HCT116 (cell line): ENCODE data around the gene SCNN1B. TPM values are rescaled to one million over a fixed set of nuclear protein-coding genes. Genes with fewer than 3 reads are reported as not detected.

Experiments used
- ATAC-seq: fragments of 200-7000 bp; cut with Tn5 transposase; 2 replicates; pipeline ENCODE4 v1.9.1; 2020; ENCODE audit warnings: mild to moderate bottlenecking, moderate library complexity
- BruUV-seq: library from RNA; stranded (reverse); fragments of 400-500 nt; replicated peaks from 2 replicates; lab custom pipeline; 2021; lab: Mats Ljungman, UMichigan
- CTCF ChIA-PET: fragments of 300-600 bp; sonication (Branson Sonifier 250); formaldehyde crosslinking; loops from one replicate; lab custom pipeline; 2021; ENCODE audit warnings: antibody characterized with exemption; lab: Charles Lee
- POLR2A ChIA-PET: fragments of 300-600, 350-600 bp; sonication (Branson Sonifier 250); formaldehyde crosslinking; loops from one replicate; lab custom pipeline; 2021; ENCODE audit warnings: antibody characterized with exemption; lab: Charles Lee
- RAD21 ChIA-PET, 2 experiments: fragments of 300-600 bp; sonication (Branson Sonifier 250); formaldehyde crosslinking; loops; one replicate each; lab custom pipeline; 2023; ENCODE audit warnings: low total read pairs in 2 of 2; ENCODE audit not compliant: uncharacterized antibody in 2 of 2, unreplicated experiment in 2 of 2, low non-redundant PET in 1 of 2; lab: Charles Lee
- DNase-seq: peaks from one replicate; pipeline ENCODE4 v3.0.0-alpha.2; 2010; ENCODE audit warnings: low read depth, low spot score
- H2AFZ ChIP-seq: fragments of 200-600 bp; shearing (Covaris generic), sonication (generic); 2 replicates; pipeline ENCODE4 v1.6.1; 2017; ENCODE audit warnings: low read depth, mixed run types, mixed read lengths, antibody characterized with exemption, low read length; ENCODE audit not compliant: poor library complexity, severe bottlenecking
- H3K27ac ChIP-seq: 2 replicates; pipeline ENCODE4 v1.5.1; 2012; ENCODE audit warnings: low read depth, low read length
- H3K27me3 ChIP-seq: fragments of 200-600 bp; sonication (generic); 2 replicates; pipeline ENCODE4 v1.6.1; 2016; ENCODE audit warnings: mixed run types, low read length, mixed read lengths; ENCODE audit not compliant: insufficient read depth
- H3K36me3 ChIP-seq, 2 experiments: fragments of 200-500 bp in 1 of 2; fragments of 200-600 bp in 1 of 2; sonication (Bioruptor generic) in 1 of 2; sonication (generic) in 1 of 2; 2 replicates each; pipeline versions ENCODE4 v1.5.1 to v1.6.1; 2014 to 2016; ENCODE audit warnings: low read length in 2 of 2, inconsistent platforms in 1 of 2, mixed read lengths in 1 of 2, mixed run types in 1 of 2; ENCODE audit not compliant: insufficient read depth in 2 of 2, control insufficient read depth in 1 of 2
- H3K4me1 ChIP-seq, 2 experiments: fragments of 200-600 bp in 1 of 2; sonication (generic) in 1 of 2; 2 replicates each; pipeline versions ENCODE4 v1.5.1 to v1.6.1; 2012 to 2017; ENCODE audit warnings: low read length in 2 of 2, inconsistent platforms in 1 of 2, mild to moderate bottlenecking in 1 of 2, mixed read lengths in 1 of 2, mixed run types in 1 of 2, moderate library complexity in 1 of 2; ENCODE audit not compliant: insufficient read depth in 2 of 2, control insufficient read depth in 1 of 2
- H3K4me2 ChIP-seq: fragments of 200-600 bp; sonication (generic); 2 replicates; pipeline ENCODE4 v1.6.1; 2017; ENCODE audit warnings: mixed run types, low read length, mixed read lengths
- H3K4me3 ChIP-seq, 2 experiments: fragments of 200-600 bp in 1 of 2; sonication (generic) in 1 of 2; replicated peaks in 1 of 2; 2 replicates each; pipeline ENCODE4 v1.5.1; 2011 to 2016; ENCODE audit warnings: low read length in 2 of 2, control low read depth in 1 of 2, low read depth in 1 of 2, mild to moderate bottlenecking in 1 of 2, mixed read lengths in 1 of 2, mixed run types in 1 of 2
- H3K79me2 ChIP-seq: fragments of 200-600 bp; sonication (generic); 2 replicates; pipeline ENCODE4 v1.6.1; 2017; ENCODE audit warnings: mild to moderate bottlenecking, mixed run types, low read length, moderate library complexity, mixed read lengths; ENCODE audit not compliant: insufficient read depth
- H3K9ac ChIP-seq: fragments of 200-600 bp; sonication (generic); 2 replicates; pipeline ENCODE4 v1.6.1; 2016; ENCODE audit warnings: low read length, mixed read lengths
- H3K9me2 ChIP-seq: fragments of 200-600 bp; sonication (generic), shearing (Covaris generic); 2 replicates; pipeline ENCODE4 v1.6.1; 2017; ENCODE audit warnings: mixed run types, mild to moderate bottlenecking, moderate library complexity; ENCODE audit not compliant: insufficient read depth
- H3K9me3 ChIP-seq, 2 experiments: fragments of 200-500 bp in 1 of 2; fragments of 200-600 bp in 1 of 2; sonication (Bioruptor generic) in 1 of 2; sonication (generic) in 1 of 2; 2 replicates each; pipeline ENCODE4 v1.6.1; 2014 to 2017; ENCODE audit warnings: low read length in 2 of 2, mixed read lengths in 2 of 2, inconsistent platforms in 1 of 2, low read depth in 1 of 2, mild to moderate bottlenecking in 1 of 2, mixed run types in 1 of 2, moderate library complexity in 1 of 2; ENCODE audit not compliant: control insufficient read depth in 1 of 2, insufficient read depth in 1 of 2
- H4K20me1 ChIP-seq: fragments of 200-600 bp; sonication (generic), shearing (Covaris generic); 2 replicates; pipeline ENCODE4 v1.6.1; 2017; ENCODE audit warnings: mixed run types, mild to moderate bottlenecking, moderate library complexity; ENCODE audit not compliant: insufficient read depth
- CBX3 ChIP-seq: IDR thresholded peaks from 2 replicates; pipeline ENCODE4 v1.6.1; 2012; ENCODE audit warnings: low read depth
- CEBPB ChIP-seq: IDR thresholded peaks from 2 replicates; pipeline ENCODE4 v1.6.1; 2012; ENCODE audit warnings: low read depth
- EGR1 ChIP-seq: IDR thresholded peaks from 2 replicates; pipeline ENCODE4 v1.6.1; 2012; ENCODE audit warnings: low read depth
- ELF1 ChIP-seq: IDR thresholded peaks from 2 replicates; pipeline ENCODE4 v1.6.1; 2012; ENCODE audit warnings: low read depth, borderline replicate concordance
- EZH2 ChIP-seq: fragments of 200-600 bp; sonication (generic); IDR thresholded peaks from 2 replicates; pipeline ENCODE4 v1.6.1; 2017; ENCODE audit warnings: antibody characterized with exemption, mixed run types
- FOSL1 ChIP-seq: IDR thresholded peaks from 2 replicates; pipeline ENCODE4 v1.6.1; 2012; ENCODE audit warnings: low read depth
- JUND ChIP-seq: IDR thresholded peaks from 2 replicates; pipeline ENCODE4 v1.6.1; 2012
- POLR2AphosphoS5 ChIP-seq: IDR thresholded peaks from 2 replicates; pipeline ENCODE4 v1.6.1; 2011; ENCODE audit warnings: mild to moderate bottlenecking, low read depth, low read length, moderate library complexity
- SIN3A ChIP-seq: IDR thresholded peaks from 2 replicates; pipeline ENCODE4 v1.6.1; 2012; ENCODE audit warnings: low read depth
- SP1 ChIP-seq: IDR thresholded peaks from 2 replicates; pipeline ENCODE4 v1.6.1; 2012; ENCODE audit warnings: low read depth
- SRF ChIP-seq: IDR thresholded peaks from 2 replicates; pipeline ENCODE4 v1.6.1; 2012; ENCODE audit warnings: low read depth
- TCF7L2 ChIP-seq: IDR thresholded peaks from 2 replicates; pipeline ENCODE4 v1.7.0; 2011; ENCODE audit warnings: borderline replicate concordance, inconsistent platforms; ENCODE audit not compliant: insufficient read depth, insufficient read length; ENCODE audit errors: extremely low read depth
- YY1 ChIP-seq: IDR thresholded peaks from 2 replicates; pipeline ENCODE4 v1.6.1; 2011; ENCODE audit warnings: low read length, low read depth, moderate library complexity, mild to moderate bottlenecking; ENCODE audit not compliant: insufficient replicate concordance; ENCODE audit errors: extremely low read depth
- ZFX ChIP-seq: fragments of 450-650 bp; IDR thresholded peaks from 2 replicates; pipeline ENCODE4 v1.6.1; 2017
- ZNF274 ChIP-seq: fragments of 200-500 bp; sonication (Bioruptor generic); IDR thresholded peaks from 2 replicates; pipeline ENCODE4 v1.6.1; 2014; ENCODE audit warnings: mild to moderate bottlenecking, low read depth, low read length, inconsistent platforms
- intact Hi-C: fragments of 100-400 bp; cut with micrococcal nuclease; formaldehyde crosslinking; loops from 2 replicates; pipeline ENCODE4 v1.10.0; 2022
- total RNA-seq: library from RNA; stranded (reverse); gene quantifications from one replicate; pipeline ENCODE4 v1.2.1, GENCODE V29; 2021; ENCODE audit not compliant: unreplicated experiment
- TF ChIP-seq, protein P1 (sequence below), 3 experiments: fragments of 200-600 bp in 1 of 3; sonication (generic) in 1 of 3; IDR thresholded peaks in 2 of 3; conservative IDR thresholded peaks in 1 of 3; 2 replicates each; pipeline ENCODE4 v1.5.1; 2012 to 2017; ENCODE audit warnings: low read depth in 2 of 3, low read length in 2 of 3, antibody characterized with exemption in 1 of 3, borderline replicate concordance in 1 of 3, control low read depth in 1 of 3, mild to moderate bottlenecking in 1 of 3, mixed read lengths in 1 of 3, mixed run types in 1 of 3, moderate library complexity in 1 of 3; ENCODE audit not compliant: insufficient read depth in 1 of 3
- TF ChIP-seq, protein P2 (sequence below): IDR thresholded peaks from 2 replicates; pipeline ENCODE4 v1.6.1; 2012
- TF ChIP-seq, protein P3 (sequence below): IDR thresholded peaks from 2 replicates; pipeline ENCODE4 v1.6.1; 2012

The SCNN1B gene
- total RNA-seq, 1 experiment from 2014 or later = 0.37 TPM

DNA sequence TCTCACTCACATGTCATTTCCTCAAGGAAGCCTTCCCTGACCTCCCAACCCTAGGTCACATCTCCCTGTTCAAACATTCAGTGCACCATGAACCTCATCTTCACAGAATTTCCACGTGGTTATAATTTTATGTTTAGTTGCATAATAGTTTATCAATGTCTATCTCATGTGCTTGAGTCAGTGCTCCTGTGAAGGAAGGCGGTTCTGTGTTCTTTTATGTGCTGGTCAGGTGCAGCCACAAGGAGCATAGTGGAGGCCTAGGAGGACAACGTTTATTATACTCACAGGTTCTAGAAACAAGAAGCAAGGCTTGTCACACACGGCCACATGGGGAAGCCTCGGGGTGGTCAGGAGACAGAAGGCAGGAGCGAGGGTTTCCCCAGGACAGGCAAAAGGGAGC is 34.5 kb upstream of the SCNN1B start:
- H4K20me1 ChIP-seq = no peaks in the 10 kb centered on the region
- H3K4me2 ChIP-seq = no peak overlapping the region
- H3K4me1 ChIP-seq = no peaks in the 10 kb centered on the region
- intact Hi-C loops = no loop called here
- POLR2A ChIA-PET = no interaction called here
- DNase-seq (no peak), ATAC-seq (no peak)
- no peak overlapping the region for H3K27ac ChIP-seq
- H3K9ac ChIP-seq = no peak overlapping the region
- TF ChIP-seq, protein P1, sequence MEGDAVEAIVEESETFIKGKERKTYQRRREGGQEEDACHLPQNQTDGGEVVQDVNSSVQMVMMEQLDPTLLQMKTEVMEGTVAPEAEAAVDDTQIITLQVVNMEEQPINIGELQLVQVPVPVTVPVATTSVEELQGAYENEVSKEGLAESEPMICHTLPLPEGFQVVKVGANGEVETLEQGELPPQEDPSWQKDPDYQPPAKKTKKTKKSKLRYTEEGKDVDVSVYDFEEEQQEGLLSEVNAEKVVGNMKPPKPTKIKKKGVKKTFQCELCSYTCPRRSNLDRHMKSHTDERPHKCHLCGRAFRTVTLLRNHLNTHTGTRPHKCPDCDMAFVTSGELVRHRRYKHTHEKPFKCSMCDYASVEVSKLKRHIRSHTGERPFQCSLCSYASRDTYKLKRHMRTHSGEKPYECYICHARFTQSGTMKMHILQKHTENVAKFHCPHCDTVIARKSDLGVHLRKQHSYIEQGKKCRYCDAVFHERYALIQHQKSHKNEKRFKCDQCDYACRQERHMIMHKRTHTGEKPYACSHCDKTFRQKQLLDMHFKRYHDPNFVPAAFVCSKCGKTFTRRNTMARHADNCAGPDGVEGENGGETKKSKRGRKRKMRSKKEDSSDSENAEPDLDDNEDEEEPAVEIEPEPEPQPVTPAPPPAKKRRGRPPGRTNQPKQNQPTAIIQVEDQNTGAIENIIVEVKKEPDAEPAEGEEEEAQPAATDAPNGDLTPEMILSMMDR (IDR thresholded peaks at IDR 0.05 in 2 of 3, conservative IDR thresholded peaks at IDR 0.05 in 1 of 3; ENCODE audit: borderline replicate concordance in 1 of 3, insufficient read depth in 1 of 3, low read depth in 2 of 3, low read length in 2 of 3) = no peak
- TF ChIP-seq YY1 (no peak), TCF7L2 (no peak), ELF1 (no peak)
- no peaks in the 10 kb centered on the region for H3K36me3 ChIP-seq
- CTCF ChIA-PET = no interaction called here
- H3K79me2 ChIP-seq = no peaks in the 10 kb centered on the region
- BruUV-seq = no TSS peak
- no peak overlapping the region for H2AFZ ChIP-seq
- H3K27me3 ChIP-seq = no peaks in the 10 kb centered on the region; the same call in 1 of the 2 replicates
- no peaks in the 10 kb centered on the region for H3K9me2 ChIP-seq
- no peaks in the 10 kb centered on the region for H3K9me3 ChIP-seq
- RAD21 ChIA-PET = no interaction called here
- no peak overlapping the region for H3K4me3 ChIP-seq

DNA sequence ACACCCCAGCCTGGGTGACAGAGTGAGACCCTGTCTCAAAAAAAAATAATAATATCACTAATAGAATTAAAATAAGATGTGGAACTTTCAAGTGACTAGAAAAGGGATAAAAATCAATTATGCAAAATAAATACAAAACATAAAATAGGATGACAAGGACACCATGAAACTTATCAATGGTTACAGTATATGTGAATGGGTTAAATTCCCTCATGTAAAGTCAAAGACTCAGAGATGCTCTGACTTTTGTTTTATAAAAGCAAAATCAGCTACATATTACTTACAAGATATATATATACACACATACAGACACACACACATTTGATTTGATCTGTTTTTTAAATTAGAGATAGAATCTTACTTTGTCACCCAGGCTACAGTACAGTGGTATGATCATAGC is 33.5 kb upstream of the SCNN1B start:
- intact Hi-C loops = no loop called here
- no peaks in the 10 kb centered on the region for H3K4me1 ChIP-seq
- ChIA-PET RAD21 (no interaction called here), CTCF (interaction anchor here (1.5 kb wide), 1 partner anchor 167 kb away, joined by 3 read pairs; no protein-coding TSS in a partner anchor), POLR2A (no interaction called here)
- no TSS peak for BruUV-seq
- H2AFZ ChIP-seq = no peak overlapping the region
- no peaks in the 10 kb centered on the region; the same call in 1 of the 2 replicates for H3K27me3 ChIP-seq
- H3K36me3 ChIP-seq = no peaks in the 10 kb centered on the region
- no peaks in the 10 kb centered on the region for H3K79me2 ChIP-seq
- H4K20me1 ChIP-seq = no peaks in the 10 kb centered on the region
- no peak overlapping the region for H3K4me3 ChIP-seq
- DNase-seq = no peak
- H3K4me2 ChIP-seq = no peak overlapping the region
- no peaks in the 10 kb centered on the region for H3K9me2 ChIP-seq
- H3K9ac ChIP-seq = no peak overlapping the region
- no peak overlapping the region for H3K27ac ChIP-seq
- no peak for ATAC-seq
- H3K9me3 ChIP-seq = no peaks in the 10 kb centered on the region
- TF ChIP-seq EZH2 (no peak), ZFX (no peak), CBX3 (no peak), EGR1 (no peak), YY1 (no peak), ELF1 (no peak), TCF7L2 (no peak), SP1 (no peak), CEBPB (no peak), JUND (no peak), ZNF274 (no peak), FOSL1 (no peak), SIN3A (no peak), POLR2AphosphoS5 (no peak), SRF (no peak)
- TF ChIP-seq, protein P2, sequence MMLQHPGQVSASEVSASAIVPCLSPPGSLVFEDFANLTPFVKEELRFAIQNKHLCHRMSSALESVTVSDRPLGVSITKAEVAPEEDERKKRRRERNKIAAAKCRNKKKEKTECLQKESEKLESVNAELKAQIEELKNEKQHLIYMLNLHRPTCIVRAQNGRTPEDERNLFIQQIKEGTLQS = no peak
- TF ChIP-seq, protein P3, sequence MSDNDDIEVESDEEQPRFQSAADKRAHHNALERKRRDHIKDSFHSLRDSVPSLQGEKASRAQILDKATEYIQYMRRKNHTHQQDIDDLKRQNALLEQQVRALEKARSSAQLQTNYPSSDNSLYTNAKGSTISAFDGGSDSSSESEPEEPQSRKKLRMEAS = no peak
- TF ChIP-seq, protein P1 (IDR thresholded peaks at IDR 0.05 in 2 of 3, conservative IDR thresholded peaks at IDR 0.05 in 1 of 3; ENCODE audit: borderline replicate concordance in 1 of 3, insufficient read depth in 1 of 3, low read depth in 2 of 3, low read length in 2 of 3) = no peak
